Measurements from ENCODE around the gene CCDC192. TPM values are rescaled to one million over a fixed set of nuclear protein-coding genes. Genes with fewer than 3 reads are reported as not detected.

The CCDC192 gene
- total and polyA plus RNA-seq, 2 experiments from 2014 or later, result 0.92 TPM; not detected in 1

DNA sequence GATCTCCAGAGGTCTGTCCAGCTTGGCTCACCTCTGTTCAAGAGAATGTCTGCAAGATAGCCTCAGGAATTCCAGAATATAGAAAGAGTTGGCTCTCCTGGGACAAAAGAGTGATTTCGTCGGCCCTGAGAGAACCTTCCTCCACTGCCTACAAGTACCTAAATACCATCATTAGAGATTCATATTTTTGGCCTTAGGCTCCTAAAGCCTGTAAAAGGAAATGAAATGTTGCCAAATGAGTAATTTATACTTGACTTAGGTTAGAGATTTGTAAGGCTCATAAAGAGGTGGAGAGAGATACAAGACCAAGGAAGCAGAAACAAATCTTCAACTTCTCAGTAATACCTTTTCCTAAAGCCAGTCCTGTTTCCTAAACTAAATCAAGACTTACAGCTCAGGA lies 146.2 kb downstream of the CCDC192 start:
- DNase-seq (ENCODE audit: low read depth in 1 of 2, low spot score in 1 of 2), result no peak
- H3K9me3 ChIP-seq (ENCODE audit: low read depth), result no peaks in the 10 kb centered on the region
- H3K36me3 ChIP-seq, result no peaks in the 10 kb centered on the region
- no peak overlapping the region for H3K27ac ChIP-seq
- H3K27me3 ChIP-seq, result no peaks in the 10 kb centered on the region
- TF ChIP-seq, protein P1, sequence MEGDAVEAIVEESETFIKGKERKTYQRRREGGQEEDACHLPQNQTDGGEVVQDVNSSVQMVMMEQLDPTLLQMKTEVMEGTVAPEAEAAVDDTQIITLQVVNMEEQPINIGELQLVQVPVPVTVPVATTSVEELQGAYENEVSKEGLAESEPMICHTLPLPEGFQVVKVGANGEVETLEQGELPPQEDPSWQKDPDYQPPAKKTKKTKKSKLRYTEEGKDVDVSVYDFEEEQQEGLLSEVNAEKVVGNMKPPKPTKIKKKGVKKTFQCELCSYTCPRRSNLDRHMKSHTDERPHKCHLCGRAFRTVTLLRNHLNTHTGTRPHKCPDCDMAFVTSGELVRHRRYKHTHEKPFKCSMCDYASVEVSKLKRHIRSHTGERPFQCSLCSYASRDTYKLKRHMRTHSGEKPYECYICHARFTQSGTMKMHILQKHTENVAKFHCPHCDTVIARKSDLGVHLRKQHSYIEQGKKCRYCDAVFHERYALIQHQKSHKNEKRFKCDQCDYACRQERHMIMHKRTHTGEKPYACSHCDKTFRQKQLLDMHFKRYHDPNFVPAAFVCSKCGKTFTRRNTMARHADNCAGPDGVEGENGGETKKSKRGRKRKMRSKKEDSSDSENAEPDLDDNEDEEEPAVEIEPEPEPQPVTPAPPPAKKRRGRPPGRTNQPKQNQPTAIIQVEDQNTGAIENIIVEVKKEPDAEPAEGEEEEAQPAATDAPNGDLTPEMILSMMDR (IDR thresholded peaks at IDR 0.05; ENCODE audit: low read depth, low read length), result no peak
- no peak overlapping the region for H3K4me3 ChIP-seq
- H3K4me1 ChIP-seq (ENCODE audit: low read depth), result no peaks in the 10 kb centered on the region

DNA sequence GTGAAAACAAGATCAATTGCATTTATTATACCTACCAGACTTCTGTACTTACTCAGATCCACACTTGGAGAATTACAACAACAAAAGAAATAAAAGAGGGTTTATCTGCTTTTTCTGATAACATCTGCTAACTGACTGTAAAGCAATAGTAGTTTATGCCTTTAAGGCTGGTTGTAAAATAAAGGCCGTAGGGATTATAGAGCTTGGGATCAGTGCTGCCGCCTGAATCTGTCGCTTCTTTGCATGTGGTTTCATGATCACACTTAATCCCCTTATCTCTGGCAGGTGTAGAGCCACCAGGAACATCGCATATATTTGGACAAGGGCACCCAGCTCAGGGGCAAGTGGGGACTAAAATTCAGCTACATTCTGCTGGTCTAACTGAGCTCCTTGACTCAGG lies 146.7 kb downstream of the CCDC192 start:
- Histone ChIP-seq H3K27me3 (no peaks in the 10 kb centered on the region), H3K27ac (no peak overlapping the region), H3K9me3 (ENCODE audit: low read depth) (no peaks in the 10 kb centered on the region), H3K4me3 (no peak overlapping the region), H3K4me1 (ENCODE audit: low read depth) (no peaks in the 10 kb centered on the region), H3K36me3 (no peaks in the 10 kb centered on the region)
- TF ChIP-seq, protein P1 (IDR thresholded peaks at IDR 0.05; ENCODE audit: low read depth, low read length), result no peak
- no peak for DNase-seq (ENCODE audit: low read depth in 1 of 2, low spot score in 1 of 2)

DNA sequence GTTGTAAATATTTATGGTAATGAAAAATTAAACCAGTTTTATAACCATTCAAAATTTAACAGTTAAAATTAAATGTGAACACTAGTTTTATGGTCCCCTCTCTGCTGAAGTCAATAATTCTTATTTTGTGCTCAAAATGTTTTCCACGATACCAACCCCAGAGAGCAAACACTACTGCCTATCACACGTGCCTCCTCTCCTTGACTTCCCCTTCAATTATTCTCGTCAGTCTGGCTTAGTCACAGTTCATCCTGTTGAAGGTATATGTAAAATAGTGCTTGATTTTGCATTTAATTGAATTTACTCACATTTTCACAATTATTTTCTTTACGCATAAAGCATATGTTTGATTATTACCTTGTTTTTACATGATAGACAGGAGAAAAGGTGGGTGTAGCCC lies 148.8 kb downstream of the CCDC192 start:
- Histone ChIP-seq H3K36me3 (no peaks in the 10 kb centered on the region), H3K27me3 (no peaks in the 10 kb centered on the region), H3K27ac (no peak overlapping the region), H3K9me3 (ENCODE audit: low read depth) (no peaks in the 10 kb centered on the region), H3K4me1 (ENCODE audit: low read depth) (no peaks in the 10 kb centered on the region), H3K4me3 (no peak overlapping the region)
- no peak for DNase-seq (ENCODE audit: low read depth in 1 of 2, low spot score in 1 of 2)
- TF ChIP-seq, protein P1 (IDR thresholded peaks at IDR 0.05; ENCODE audit: low read depth, low read length), result no peak

DNA sequence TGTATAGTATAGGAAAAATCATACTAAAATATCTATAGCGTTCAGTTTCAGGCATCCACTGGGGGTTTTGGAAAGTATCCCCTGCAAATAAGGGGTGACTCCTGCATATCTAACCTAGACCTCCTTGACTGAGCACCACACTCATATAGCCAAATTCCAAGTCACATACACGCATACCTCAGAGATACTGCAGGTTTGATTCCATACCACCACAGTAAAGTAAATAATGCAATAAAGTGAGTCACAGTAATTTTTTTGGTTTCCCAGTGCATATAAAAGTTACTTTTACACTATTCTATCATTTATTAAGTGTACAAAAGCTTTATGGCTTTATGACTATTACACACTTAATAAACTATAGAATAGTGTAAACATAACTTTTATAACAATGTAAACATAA lies 151.3 kb downstream of the CCDC192 start:
- no peaks in the 10 kb centered on the region for H3K9me3 ChIP-seq (ENCODE audit: low read depth)
- H3K27ac ChIP-seq, result no peak overlapping the region
- no peaks in the 10 kb centered on the region for H3K4me1 ChIP-seq (ENCODE audit: low read depth)
- DNase-seq (ENCODE audit: low read depth in 1 of 2, low spot score in 1 of 2), result no peak
- H3K27me3 ChIP-seq, result no peaks in the 10 kb centered on the region
- TF ChIP-seq, protein P1 (IDR thresholded peaks at IDR 0.05; ENCODE audit: low read depth, low read length), result no peak
- no peak overlapping the region for H3K4me3 ChIP-seq
- H3K36me3 ChIP-seq, result no peaks in the 10 kb centered on the region

DNA sequence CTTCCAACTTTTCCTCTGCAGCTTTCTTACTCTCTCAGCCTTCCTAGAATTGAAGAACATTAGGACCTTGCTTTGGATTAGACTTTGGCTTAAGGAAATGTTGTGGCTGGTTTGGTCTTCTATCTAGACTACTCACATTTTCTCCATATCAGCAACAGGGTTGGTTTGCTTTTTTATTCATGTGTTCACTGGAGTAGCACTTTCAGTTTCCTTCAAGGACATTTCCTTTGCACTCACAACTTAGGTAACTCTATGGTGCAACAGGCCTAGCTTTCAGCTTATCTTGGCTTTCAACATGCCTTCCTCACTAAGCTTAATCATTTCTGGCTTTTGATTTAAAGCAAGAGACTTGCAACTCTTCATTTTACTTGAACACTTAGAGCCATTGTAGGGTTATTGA lies 153.1 kb downstream of the CCDC192 start:
- DNase-seq (ENCODE audit: low read depth in 1 of 2, low spot score in 1 of 2), result peak in 1 of 2 donors; percentile 84
- H3K27me3 ChIP-seq, result no peaks in the 10 kb centered on the region
- H3K27ac ChIP-seq, result no peak overlapping the region
- no peaks in the 10 kb centered on the region for H3K9me3 ChIP-seq (ENCODE audit: low read depth)
- no peaks in the 10 kb centered on the region for H3K4me1 ChIP-seq (ENCODE audit: low read depth)
- no peaks in the 10 kb centered on the region for H3K36me3 ChIP-seq
- no peak overlapping the region for H3K4me3 ChIP-seq
- TF ChIP-seq, protein P1 (IDR thresholded peaks at IDR 0.05; ENCODE audit: low read depth, low read length), result no peak
